Activated CD8-positive, alpha-beta memory T cell treated with anti-CD3 and anti-CD28 coated beads, Interleukin-2, amount 10 ng/mL, durations not matched to agents 7 days and 5 days (primary cell): ENCODE measurements around the gene LAMB4. TPM values are rescaled to one million over a fixed set of nuclear protein-coding genes. Genes with fewer than 3 reads are reported as not detected.
"Not testable (repeated sequence)": the region's sequence is repeated elsewhere in the genome, so short reads cannot be mapped to it uniquely, and the experiment has no call there.

ENCODE experiments used
- ATAC-seq: fragments of 150-1000 bp; cut with Tn5 transposase; one replicate; pipeline ENCODE4 v1.10.0; 2021; ENCODE audit warnings: moderate library complexity
- CTCF ChIA-PET: fragments of 350-600 bp; sonication (Branson Sonifier 250); formaldehyde crosslinking; loops from one replicate; lab custom pipeline; 2021; ENCODE audit warnings: antibody characterized with exemption; lab: Charles Lee
- DNase-seq: peaks from one replicate; pipeline ENCODE4 v3.0.0-alpha.2; 2020
- H3K27ac Mint-ChIP-seq: one replicate; pipeline ENCODE4 v1.8.0; 2021; ENCODE audit warnings: mild to moderate bottlenecking, mixed read lengths
- H3K27me3 Mint-ChIP-seq: one replicate; pipeline ENCODE4 v1.8.0; 2021; ENCODE audit warnings: mixed read lengths
- H3K36me3 Mint-ChIP-seq: one replicate; pipeline ENCODE4 v1.8.0; 2021; ENCODE audit warnings: mild to moderate bottlenecking, mixed read lengths
- H3K4me1 Mint-ChIP-seq: one replicate; pipeline ENCODE4 v1.8.0; 2021; ENCODE audit warnings: mixed read lengths
- H3K4me3 Mint-ChIP-seq: one replicate; pipeline ENCODE4 v1.8.0; 2021; ENCODE audit warnings: mild to moderate bottlenecking, moderate library complexity, mixed read lengths
- H3K9me3 Mint-ChIP-seq: one replicate; pipeline ENCODE4 v1.8.0; 2022; ENCODE audit warnings: low read depth, mixed read lengths
- total RNA-seq, 2 experiments: library from RNA; stranded (reverse); gene quantifications; one replicate each; pipeline ENCODE4 v1.2.3, GENCODE V29; 2021

LAMB4 gene
- total RNA-seq, 2 experiments from 2014 or later = not detected

DNA sequence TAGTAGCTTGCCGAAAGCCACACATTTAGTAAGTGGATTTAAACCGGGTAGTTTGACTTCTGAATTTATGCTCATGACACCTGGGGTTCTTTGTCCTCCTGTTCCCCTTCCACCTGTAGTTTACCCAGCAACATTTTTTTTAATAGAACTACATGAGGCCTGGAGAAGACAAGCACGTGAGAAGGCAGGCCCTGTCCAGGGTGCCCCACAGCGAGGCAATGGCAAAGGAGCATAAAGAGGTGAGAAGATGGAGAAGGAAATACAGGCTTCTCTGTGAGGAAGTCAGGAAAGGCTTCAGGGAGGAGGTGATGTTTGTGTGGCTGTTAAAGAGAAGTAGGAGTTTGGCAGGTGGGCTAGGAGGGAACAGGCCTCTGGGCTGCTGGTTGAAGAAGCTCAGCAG is 76.9 kb downstream of the LAMB4 start:
- peaks cover 19% of the 10 kb centered on the region for H3K27me3 Mint-ChIP-seq
- H3K4me3 Mint-ChIP-seq = no peak overlapping the region
- H3K36me3 Mint-ChIP-seq = no peaks in the 10 kb centered on the region
- H3K4me1 Mint-ChIP-seq = peaks cover 2% of the 10 kb centered on the region
- DNase-seq = no peak
- CTCF ChIA-PET = no interaction called here
- H3K9me3 Mint-ChIP-seq = no peaks in the 10 kb centered on the region
- no peak for ATAC-seq
- no peak overlapping the region for H3K27ac Mint-ChIP-seq

GRCh38 chr7:108051454-108051853 is 78.7 kb downstream of the LAMB4 start:
- peaks cover 2% of the 10 kb centered on the region for H3K4me1 Mint-ChIP-seq
- no peaks in the 10 kb centered on the region for H3K36me3 Mint-ChIP-seq
- no peak overlapping the region for H3K4me3 Mint-ChIP-seq
- DNase-seq = no peak
- H3K27me3 Mint-ChIP-seq = peaks cover 21% of the 10 kb centered on the region
- ATAC-seq = no peak
- CTCF ChIA-PET = no interaction called here
- no peak overlapping the region for H3K27ac Mint-ChIP-seq
- H3K9me3 Mint-ChIP-seq = no peaks in the 10 kb centered on the region

GRCh38 chr7:108049962-108050361 is 80.2 kb downstream of the LAMB4 start:
- Mint-ChIP-seq H3K27me3 (peaks cover 17% of the 10 kb centered on the region), H3K4me3 (no peak overlapping the region), H3K27ac (no peak overlapping the region), H3K9me3 (no peaks in the 10 kb centered on the region), H3K4me1 (peaks cover 2% of the 10 kb centered on the region), H3K36me3 (no peaks in the 10 kb centered on the region)
- peak; percentile 50 for DNase-seq
- CTCF ChIA-PET = no interaction called here
- ATAC-seq = peak; percentile 55

DNA sequence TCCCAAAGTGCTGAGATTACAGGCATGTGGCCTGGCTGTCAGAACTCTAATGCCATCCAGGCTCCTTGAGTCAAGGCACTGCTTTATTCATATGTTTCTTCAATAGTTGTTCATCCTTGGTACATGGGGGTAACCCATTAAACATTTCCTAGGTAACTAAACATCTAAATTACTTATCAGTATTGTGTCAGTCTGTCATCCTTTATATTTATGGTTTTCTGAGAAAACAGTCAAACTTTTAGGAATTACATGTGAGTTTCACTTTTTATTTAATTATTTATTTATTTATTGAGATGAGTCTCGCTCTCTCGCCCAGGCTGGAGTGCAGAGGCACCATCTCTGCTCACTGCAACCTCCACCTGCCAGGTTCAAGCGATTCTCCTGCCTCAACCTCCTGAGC is 81.7 kb downstream of the LAMB4 start:
- Mint-ChIP-seq H3K27ac (no peak overlapping the region), H3K4me1 (peaks cover 2% of the 10 kb centered on the region), H3K27me3 (peaks cover 20% of the 10 kb centered on the region), H3K36me3 (no peaks in the 10 kb centered on the region), H3K9me3 (no peaks in the 10 kb centered on the region), H3K4me3 (no peak overlapping the region)
- no peak for ATAC-seq
- no peak for DNase-seq
- CTCF ChIA-PET = no interaction called here

GRCh38 chr7:108046952-108047506 is 83.1 kb downstream of the LAMB4 start:
- Mint-ChIP-seq H3K36me3 (no peaks in the 10 kb centered on the region), H3K27me3 (peaks cover 20% of the 10 kb centered on the region), H3K27ac (no peak overlapping the region), H3K4me1 (peaks cover 2% of the 10 kb centered on the region), H3K4me3 (no peak overlapping the region), H3K9me3 (no peaks in the 10 kb centered on the region)
- DNase-seq (no peak), ATAC-seq (no peak)
- CTCF ChIA-PET = no interaction called here

- ATAC-seq (no peak), DNase-seq (no peak)
- H3K27ac Mint-ChIP-seq = no peak overlapping the region
- no peaks in the 10 kb centered on the region for H3K36me3 Mint-ChIP-seq
- CTCF ChIA-PET = interaction anchor here (1.1 kb wide), 1 partner anchor 12 kb away, joined by 3 read pairs; no protein-coding TSS in a partner anchor
- no peak overlapping the region for H3K4me3 Mint-ChIP-seq
- peaks cover 2% of the 10 kb centered on the region for H3K4me1 Mint-ChIP-seq
- peaks cover 17% of the 10 kb centered on the region for H3K27me3 Mint-ChIP-seq
- no peaks in the 10 kb centered on the region for H3K9me3 Mint-ChIP-seq
Observed at GRCh38 chr7:108045669-108046068, 84.5 kb downstream of the LAMB4 start.

- CTCF ChIA-PET = interaction anchor here (1.1 kb wide), 1 partner anchor 13 kb away, joined by 3 read pairs; no protein-coding TSS in a partner anchor
Observed at GRCh38 chr7:108045154-108045553, 85.0 kb downstream of the LAMB4 start.

DNA sequence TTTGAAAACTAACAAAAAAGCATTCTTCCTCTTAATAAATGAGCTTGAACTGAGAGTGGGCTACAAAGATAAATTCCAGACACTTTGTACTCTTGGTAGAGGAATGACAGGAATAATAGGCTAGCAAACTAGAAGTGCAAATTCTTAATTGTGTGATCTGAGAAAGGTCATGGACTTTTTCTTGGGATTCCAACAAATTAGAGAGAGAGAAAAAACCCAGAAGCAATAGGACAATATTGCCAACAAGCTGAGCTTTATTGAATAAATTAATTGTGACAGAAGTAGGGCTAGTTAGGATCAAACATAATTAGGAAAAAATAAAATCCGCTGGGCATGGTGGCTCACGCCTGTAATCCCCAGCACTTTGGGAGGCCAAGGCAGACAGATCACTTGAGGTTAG is 85.8 kb downstream of the LAMB4 start:
- Mint-ChIP-seq H3K9me3 (no peaks in the 10 kb centered on the region), H3K27me3 (peaks cover 28% of the 10 kb centered on the region), H3K36me3 (no peaks in the 10 kb centered on the region), H3K4me1 (no peaks in the 10 kb centered on the region), H3K4me3 (no peak overlapping the region), H3K27ac (no peak overlapping the region)
- DNase-seq = no peak
- no peak for ATAC-seq
- CTCF ChIA-PET = no interaction called here

More at GRCh38 chr7:108045154-108045553, 85.0 kb downstream of the LAMB4 start:
- Mint-ChIP-seq H3K4me1 (peaks cover 1% of the 10 kb centered on the region), H3K36me3 (no peaks in the 10 kb centered on the region), H3K27ac (no peak overlapping the region), H3K27me3 (peaks cover 21% of the 10 kb centered on the region), H3K9me3 (no peaks in the 10 kb centered on the region), H3K4me3 (no peak overlapping the region)
- DNase-seq = no peak
- ATAC-seq = no peak

DNA sequence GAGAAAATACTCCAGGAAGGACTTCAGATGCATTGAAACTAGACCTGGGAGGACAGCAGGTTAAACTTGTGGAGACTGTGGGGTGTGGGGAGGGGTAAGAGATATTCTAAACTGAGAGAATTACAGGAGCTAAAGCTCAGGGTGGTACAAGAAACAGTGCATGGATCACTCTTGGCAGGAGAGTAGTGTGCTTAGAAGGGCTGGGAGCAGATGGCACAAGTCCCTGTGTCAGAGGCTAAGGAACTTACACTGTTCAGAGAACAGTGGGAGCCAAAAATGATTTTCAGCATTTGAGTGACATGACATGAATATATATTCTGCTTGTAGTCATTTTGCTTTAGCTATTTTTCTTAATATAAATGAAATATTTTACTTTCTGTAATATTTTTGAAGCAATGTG is 91.2 kb downstream of the LAMB4 start:
- Mint-ChIP-seq H3K4me3 (no peak overlapping the region), H3K9me3 (no peaks in the 10 kb centered on the region), H3K27ac (no peak overlapping the region), H3K4me1 (no peaks in the 10 kb centered on the region), H3K27me3 (peaks cover 29% of the 10 kb centered on the region), H3K36me3 (no peaks in the 10 kb centered on the region)
- DNase-seq (no peak), ATAC-seq (no peak)
- CTCF ChIA-PET = no interaction called here

DNA sequence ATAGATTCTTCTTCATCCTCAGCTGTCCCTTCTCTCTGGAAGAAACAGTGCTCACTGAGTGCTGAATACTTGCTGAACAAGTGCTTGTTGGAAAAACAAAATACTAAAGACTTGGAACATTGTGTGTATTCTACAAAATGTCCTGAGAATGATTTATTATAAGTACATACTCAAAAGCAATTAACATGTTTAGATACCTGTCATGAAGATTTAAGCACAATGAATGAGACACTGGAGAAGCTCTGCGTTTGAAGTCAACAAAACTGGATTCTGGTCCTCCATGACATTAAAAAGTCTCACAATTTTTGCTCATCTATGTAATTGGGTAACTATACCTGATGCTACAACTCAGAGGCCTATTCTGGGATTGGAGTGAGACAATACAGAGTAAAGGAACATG is 92.4 kb downstream of the LAMB4 start:
- no peak overlapping the region for H3K27ac Mint-ChIP-seq
- CTCF ChIA-PET = no interaction called here
- H3K36me3 Mint-ChIP-seq = no peaks in the 10 kb centered on the region
- H3K4me3 Mint-ChIP-seq = no peak overlapping the region
- no peaks in the 10 kb centered on the region for H3K9me3 Mint-ChIP-seq
- no peaks in the 10 kb centered on the region for H3K4me1 Mint-ChIP-seq
- ATAC-seq (no peak), DNase-seq (no peak)
- peaks cover 29% of the 10 kb centered on the region for H3K27me3 Mint-ChIP-seq

GRCh38 chr7:108037140-108037539 is 93.0 kb downstream of the LAMB4 start:
- CTCF ChIA-PET = no interaction called here
- ATAC-seq (no peak), DNase-seq (no peak)
- no peak overlapping the region for H3K27ac Mint-ChIP-seq
- H3K9me3 Mint-ChIP-seq = no peaks in the 10 kb centered on the region
- no peak overlapping the region for H3K4me3 Mint-ChIP-seq
- H3K4me1 Mint-ChIP-seq = no peaks in the 10 kb centered on the region
- H3K27me3 Mint-ChIP-seq = peaks cover 26% of the 10 kb centered on the region
- no peaks in the 10 kb centered on the region for H3K36me3 Mint-ChIP-seq

GRCh38 chr7:108034586-108034985 is 95.6 kb downstream of the LAMB4 start:
- Mint-ChIP-seq H3K4me1 (no peaks in the 10 kb centered on the region), H3K36me3 (no peaks in the 10 kb centered on the region), H3K4me3 (no peak overlapping the region), H3K9me3 (no peaks in the 10 kb centered on the region), H3K27ac (no peak overlapping the region), H3K27me3 (peaks cover 13% of the 10 kb centered on the region)
- DNase-seq (no peak), ATAC-seq (no peak)
- CTCF ChIA-PET = interaction anchor here (1.1 kb wide), 1 partner anchor 142 kb away, joined by 3 read pairs; no protein-coding TSS in a partner anchor

DNA sequence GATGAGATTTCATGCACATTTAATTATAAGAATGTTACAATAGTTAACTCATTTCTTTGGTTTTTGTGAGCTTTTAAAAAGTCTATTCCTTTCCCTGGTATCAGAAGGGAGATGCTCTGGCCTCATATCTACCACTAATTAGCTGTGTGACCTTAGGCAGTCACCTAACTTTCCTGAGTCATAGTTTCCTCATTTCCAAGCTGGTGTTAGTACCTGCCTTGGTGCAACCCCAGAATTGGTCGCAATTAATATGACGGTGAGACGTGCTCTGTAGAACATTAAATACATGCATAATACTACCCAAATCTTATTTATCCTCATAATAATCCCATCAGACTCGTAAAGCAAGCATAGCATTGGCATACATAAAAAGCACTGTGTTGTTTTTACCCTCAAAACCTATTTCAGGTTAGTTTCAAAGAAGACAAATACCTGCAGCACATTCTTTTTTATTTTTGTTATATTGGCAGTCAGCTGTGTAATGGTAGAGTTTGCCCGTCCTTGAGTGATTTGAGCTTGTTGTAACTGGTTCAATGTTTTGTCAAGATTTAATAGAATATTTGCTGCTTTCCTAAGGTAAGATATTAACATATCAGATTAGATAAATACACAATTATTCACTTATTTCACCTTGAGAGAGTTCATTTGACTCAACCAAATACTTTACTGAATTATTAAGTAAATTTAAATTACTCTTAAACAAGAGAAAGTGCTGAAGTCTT is 96.2 kb downstream of the LAMB4 start:
- no peaks in the 10 kb centered on the region for H3K4me1 Mint-ChIP-seq
- H3K36me3 Mint-ChIP-seq = no peaks in the 10 kb centered on the region
- no peak for ATAC-seq
- H3K27ac Mint-ChIP-seq = no peak overlapping the region
- peaks cover 11% of the 10 kb centered on the region for H3K27me3 Mint-ChIP-seq
- CTCF ChIA-PET = interaction anchor here (1.1 kb wide), 1 partner anchor 143 kb away, joined by 3 read pairs; no protein-coding TSS in a partner anchor
- DNase-seq = no peak
- no peak overlapping the region for H3K4me3 Mint-ChIP-seq
- no peaks in the 10 kb centered on the region for H3K9me3 Mint-ChIP-seq

DNA sequence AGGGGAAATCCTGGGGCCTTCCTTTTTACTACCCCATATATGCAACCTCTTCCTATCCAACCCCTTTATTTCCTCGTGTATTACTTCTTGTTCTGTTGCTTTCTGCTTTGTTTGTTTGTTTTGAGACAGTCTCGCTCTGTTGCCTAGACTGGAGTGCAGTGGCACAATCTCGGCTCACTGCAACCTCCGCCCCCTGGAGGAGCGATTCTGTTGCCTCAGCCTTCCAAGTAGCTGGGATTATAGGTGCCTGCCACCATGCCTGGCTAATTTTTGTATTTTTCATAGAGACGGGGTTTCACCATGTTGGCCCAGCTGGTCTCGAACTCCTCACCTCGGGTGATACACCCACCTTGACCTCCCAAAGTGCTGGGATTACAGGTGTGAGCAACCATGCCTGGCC is 96.9 kb downstream of the LAMB4 start:
- not testable (repeated sequence) for H3K27me3 Mint-ChIP-seq, H3K4me1 Mint-ChIP-seq, DNase-seq, H3K9me3 Mint-ChIP-seq, H3K4me3 Mint-ChIP-seq, H3K36me3 Mint-ChIP-seq, H3K27ac Mint-ChIP-seq, ATAC-seq
- CTCF ChIA-PET = interaction anchor here (1.1 kb wide), 1 partner anchor 143 kb away, joined by 3 read pairs; no protein-coding TSS in a partner anchor
